ENCODE measurements around the gene AVL9.

GRCh38 chr7:32506266-32507054, 11.2 kb downstream of the AVL9 start:
- TF ChIP-seq, protein P1, sequence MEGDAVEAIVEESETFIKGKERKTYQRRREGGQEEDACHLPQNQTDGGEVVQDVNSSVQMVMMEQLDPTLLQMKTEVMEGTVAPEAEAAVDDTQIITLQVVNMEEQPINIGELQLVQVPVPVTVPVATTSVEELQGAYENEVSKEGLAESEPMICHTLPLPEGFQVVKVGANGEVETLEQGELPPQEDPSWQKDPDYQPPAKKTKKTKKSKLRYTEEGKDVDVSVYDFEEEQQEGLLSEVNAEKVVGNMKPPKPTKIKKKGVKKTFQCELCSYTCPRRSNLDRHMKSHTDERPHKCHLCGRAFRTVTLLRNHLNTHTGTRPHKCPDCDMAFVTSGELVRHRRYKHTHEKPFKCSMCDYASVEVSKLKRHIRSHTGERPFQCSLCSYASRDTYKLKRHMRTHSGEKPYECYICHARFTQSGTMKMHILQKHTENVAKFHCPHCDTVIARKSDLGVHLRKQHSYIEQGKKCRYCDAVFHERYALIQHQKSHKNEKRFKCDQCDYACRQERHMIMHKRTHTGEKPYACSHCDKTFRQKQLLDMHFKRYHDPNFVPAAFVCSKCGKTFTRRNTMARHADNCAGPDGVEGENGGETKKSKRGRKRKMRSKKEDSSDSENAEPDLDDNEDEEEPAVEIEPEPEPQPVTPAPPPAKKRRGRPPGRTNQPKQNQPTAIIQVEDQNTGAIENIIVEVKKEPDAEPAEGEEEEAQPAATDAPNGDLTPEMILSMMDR (IDR thresholded peaks at IDR 0.05), result no peak
- TF ChIP-seq CHD2 (IDR thresholded peaks at IDR 0.05; ENCODE audit: low read length, partially characterized antibody), result no peak
- no peak for TF ChIP-seq GABPA (IDR thresholded peaks at IDR 0.05; ENCODE audit: low read depth)
- TF ChIP-seq JUND (IDR thresholded peaks at IDR 0.05), result no peak; the same call in 1 of the 2 replicates
- TF ChIP-seq FOSL2 (IDR thresholded peaks at IDR 0.05; ENCODE audit: borderline replicate concordance, low read depth), result peak; percentile 63
- TF ChIP-seq FOXJ3 (CRISPR knock-in tag; IDR thresholded peaks at IDR 0.05), result no peak
- no peak for TF ChIP-seq SMC3 (IDR thresholded peaks at IDR 0.05; ENCODE audit: low read depth, low read length)
- TF ChIP-seq, protein P2, sequence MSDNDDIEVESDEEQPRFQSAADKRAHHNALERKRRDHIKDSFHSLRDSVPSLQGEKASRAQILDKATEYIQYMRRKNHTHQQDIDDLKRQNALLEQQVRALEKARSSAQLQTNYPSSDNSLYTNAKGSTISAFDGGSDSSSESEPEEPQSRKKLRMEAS (IDR thresholded peaks at IDR 0.05; ENCODE audit: low read depth), result no peak
